HCT116 (cell line): ENCODE data around the gene RAP1GAP2. TPM values are rescaled to one million over a fixed set of nuclear protein-coding genes. Genes with fewer than 3 reads are reported as not detected.

Source experiments
- ATAC-seq: fragments of 200-7000 bp; cut with Tn5 transposase; 2 replicates; pipeline ENCODE4 v1.9.1; 2020; ENCODE audit warnings: mild to moderate bottlenecking, moderate library complexity
- BruUV-seq: library from RNA; stranded (reverse); fragments of 400-500 nt; replicated peaks from 2 replicates; lab custom pipeline; 2021; lab: Mats Ljungman, UMichigan
- CTCF ChIA-PET: fragments of 300-600 bp; sonication (Branson Sonifier 250); formaldehyde crosslinking; loops from one replicate; lab custom pipeline; 2021; ENCODE audit warnings: antibody characterized with exemption; lab: Charles Lee
- POLR2A ChIA-PET: fragments of 300-600, 350-600 bp; sonication (Branson Sonifier 250); formaldehyde crosslinking; loops from one replicate; lab custom pipeline; 2021; ENCODE audit warnings: antibody characterized with exemption; lab: Charles Lee
- RAD21 ChIA-PET, 2 experiments: fragments of 300-600 bp; sonication (Branson Sonifier 250); formaldehyde crosslinking; loops; one replicate each; lab custom pipeline; 2023; ENCODE audit warnings: low total read pairs in 2 of 2; ENCODE audit not compliant: uncharacterized antibody in 2 of 2, unreplicated experiment in 2 of 2, low non-redundant PET in 1 of 2; lab: Charles Lee
- DNase-seq: peaks from one replicate; pipeline ENCODE4 v3.0.0-alpha.2; 2010; ENCODE audit warnings: low read depth, low spot score
- H2AFZ ChIP-seq: fragments of 200-600 bp; shearing (Covaris generic), sonication (generic); 2 replicates; pipeline ENCODE4 v1.6.1; 2017; ENCODE audit warnings: low read depth, mixed run types, mixed read lengths, antibody characterized with exemption, low read length; ENCODE audit not compliant: poor library complexity, severe bottlenecking
- H3K27ac ChIP-seq: 2 replicates; pipeline ENCODE4 v1.5.1; 2012; ENCODE audit warnings: low read depth, low read length
- H3K27me3 ChIP-seq: fragments of 200-600 bp; sonication (generic); 2 replicates; pipeline ENCODE4 v1.6.1; 2016; ENCODE audit warnings: mixed run types, low read length, mixed read lengths; ENCODE audit not compliant: insufficient read depth
- H3K36me3 ChIP-seq, 2 experiments: fragments of 200-500 bp in 1 of 2; fragments of 200-600 bp in 1 of 2; sonication (Bioruptor generic) in 1 of 2; sonication (generic) in 1 of 2; 2 replicates each; pipeline versions ENCODE4 v1.5.1 to v1.6.1; 2014 to 2016; ENCODE audit warnings: low read length in 2 of 2, inconsistent platforms in 1 of 2, mixed read lengths in 1 of 2, mixed run types in 1 of 2; ENCODE audit not compliant: insufficient read depth in 2 of 2, control insufficient read depth in 1 of 2
- H3K4me1 ChIP-seq, 2 experiments: fragments of 200-600 bp in 1 of 2; sonication (generic) in 1 of 2; 2 replicates each; pipeline versions ENCODE4 v1.5.1 to v1.6.1; 2012 to 2017; ENCODE audit warnings: low read length in 2 of 2, inconsistent platforms in 1 of 2, mild to moderate bottlenecking in 1 of 2, mixed read lengths in 1 of 2, mixed run types in 1 of 2, moderate library complexity in 1 of 2; ENCODE audit not compliant: insufficient read depth in 2 of 2, control insufficient read depth in 1 of 2
- H3K4me2 ChIP-seq: fragments of 200-600 bp; sonication (generic); 2 replicates; pipeline ENCODE4 v1.6.1; 2017; ENCODE audit warnings: mixed run types, low read length, mixed read lengths
- H3K4me3 ChIP-seq, 2 experiments: fragments of 200-600 bp in 1 of 2; sonication (generic) in 1 of 2; replicated peaks in 1 of 2; 2 replicates each; pipeline ENCODE4 v1.5.1; 2011 to 2016; ENCODE audit warnings: low read length in 2 of 2, control low read depth in 1 of 2, low read depth in 1 of 2, mild to moderate bottlenecking in 1 of 2, mixed read lengths in 1 of 2, mixed run types in 1 of 2
- H3K79me2 ChIP-seq: fragments of 200-600 bp; sonication (generic); 2 replicates; pipeline ENCODE4 v1.6.1; 2017; ENCODE audit warnings: mild to moderate bottlenecking, mixed run types, low read length, moderate library complexity, mixed read lengths; ENCODE audit not compliant: insufficient read depth
- H3K9ac ChIP-seq: fragments of 200-600 bp; sonication (generic); 2 replicates; pipeline ENCODE4 v1.6.1; 2016; ENCODE audit warnings: low read length, mixed read lengths
- H3K9me2 ChIP-seq: fragments of 200-600 bp; sonication (generic), shearing (Covaris generic); 2 replicates; pipeline ENCODE4 v1.6.1; 2017; ENCODE audit warnings: mixed run types, mild to moderate bottlenecking, moderate library complexity; ENCODE audit not compliant: insufficient read depth
- H3K9me3 ChIP-seq, 2 experiments: fragments of 200-500 bp in 1 of 2; fragments of 200-600 bp in 1 of 2; sonication (Bioruptor generic) in 1 of 2; sonication (generic) in 1 of 2; 2 replicates each; pipeline ENCODE4 v1.6.1; 2014 to 2017; ENCODE audit warnings: low read length in 2 of 2, mixed read lengths in 2 of 2, inconsistent platforms in 1 of 2, low read depth in 1 of 2, mild to moderate bottlenecking in 1 of 2, mixed run types in 1 of 2, moderate library complexity in 1 of 2; ENCODE audit not compliant: control insufficient read depth in 1 of 2, insufficient read depth in 1 of 2
- H4K20me1 ChIP-seq: fragments of 200-600 bp; sonication (generic), shearing (Covaris generic); 2 replicates; pipeline ENCODE4 v1.6.1; 2017; ENCODE audit warnings: mixed run types, mild to moderate bottlenecking, moderate library complexity; ENCODE audit not compliant: insufficient read depth
- ATF3 ChIP-seq: IDR thresholded peaks from 2 replicates; pipeline ENCODE4 v1.6.1; 2012
- CTCF ChIP-seq, 3 experiments: fragments of 200-600 bp in 1 of 3; sonication (generic) in 1 of 3; IDR thresholded peaks in 2 of 3; conservative IDR thresholded peaks in 1 of 3; 2 replicates each; pipeline ENCODE4 v1.5.1; 2012 to 2017; ENCODE audit warnings: low read depth in 2 of 3, low read length in 2 of 3, antibody characterized with exemption in 1 of 3, borderline replicate concordance in 1 of 3, control low read depth in 1 of 3, mild to moderate bottlenecking in 1 of 3, mixed read lengths in 1 of 3, mixed run types in 1 of 3, moderate library complexity in 1 of 3; ENCODE audit not compliant: insufficient read depth in 1 of 3
- EZH2phosphoT487 ChIP-seq: fragments of 200-600 bp; IDR thresholded peaks from 2 replicates; pipeline ENCODE4 v1.6.1; 2018; ENCODE audit warnings: antibody characterized with exemption, borderline replicate concordance
- JUND ChIP-seq: IDR thresholded peaks from 2 replicates; pipeline ENCODE4 v1.6.1; 2012
- POLR2A ChIP-seq: IDR thresholded peaks from 2 replicates; pipeline ENCODE4 v1.7.0; 2011; ENCODE audit warnings: borderline replicate concordance; ENCODE audit not compliant: insufficient read depth, insufficient read length; ENCODE audit errors: extremely low read depth
- POLR2AphosphoS5 ChIP-seq: IDR thresholded peaks from 2 replicates; pipeline ENCODE4 v1.6.1; 2011; ENCODE audit warnings: mild to moderate bottlenecking, low read depth, low read length, moderate library complexity
- RAD21 ChIP-seq: IDR thresholded peaks from 2 replicates; pipeline ENCODE4 v1.6.1; 2012; ENCODE audit warnings: low read depth, mild to moderate bottlenecking
- SIN3A ChIP-seq: IDR thresholded peaks from 2 replicates; pipeline ENCODE4 v1.6.1; 2012; ENCODE audit warnings: low read depth
- SRF ChIP-seq: IDR thresholded peaks from 2 replicates; pipeline ENCODE4 v1.6.1; 2012; ENCODE audit warnings: low read depth
- YY1 ChIP-seq: IDR thresholded peaks from 2 replicates; pipeline ENCODE4 v1.6.1; 2011; ENCODE audit warnings: low read length, low read depth, moderate library complexity, mild to moderate bottlenecking; ENCODE audit not compliant: insufficient replicate concordance; ENCODE audit errors: extremely low read depth
- ZBTB33 ChIP-seq: IDR thresholded peaks from 2 replicates; pipeline ENCODE4 v1.6.1; 2011; ENCODE audit warnings: mild to moderate bottlenecking, low read length, moderate library complexity; ENCODE audit not compliant: insufficient replicate concordance; ENCODE audit errors: extremely low read depth
- ZFX ChIP-seq: fragments of 450-650 bp; IDR thresholded peaks from 2 replicates; pipeline ENCODE4 v1.6.1; 2017
- intact Hi-C: fragments of 100-400 bp; cut with micrococcal nuclease; formaldehyde crosslinking; loops from 2 replicates; pipeline ENCODE4 v1.10.0; 2022
- total RNA-seq: library from RNA; stranded (reverse); gene quantifications from one replicate; pipeline ENCODE4 v1.2.1, GENCODE V29; 2021; ENCODE audit not compliant: unreplicated experiment

RAP1GAP2 gene
- total RNA-seq, 1 experiment from 2014 or later = 54.6 TPM

GRCh38 chr17:2989855-2990254 is 193.6 kb downstream of the RAP1GAP2 start:
- intact Hi-C loops = no loop called here
- TF ChIP-seq SIN3A = no peak
- no peak for TF ChIP-seq ATF3
- TF ChIP-seq CTCF (IDR thresholded peaks at IDR 0.05 in 2 of 3, conservative IDR thresholded peaks at IDR 0.05 in 1 of 3; ENCODE audit: borderline replicate concordance in 1 of 3, insufficient read depth in 1 of 3, low read depth in 2 of 3, low read length in 2 of 3) = no peak
- TF ChIP-seq POLR2AphosphoS5 = no peak
- TF ChIP-seq POLR2A = no peak
- TF ChIP-seq ZBTB33 = no peak
- no peak for TF ChIP-seq YY1
- no peak for TF ChIP-seq EZH2phosphoT487
- TF ChIP-seq SRF = no peak
- no peak for TF ChIP-seq RAD21
- no peak for TF ChIP-seq ZFX
- no peak for TF ChIP-seq JUND
- TF ChIP-seq, all 23 proteins: peak for 0
- POLR2A ChIA-PET = no interaction called here
- Histone ChIP-seq H3K9ac (no peak overlapping the region), H4K20me1 (peaks cover 5% of the 10 kb centered on the region; the same call in 1 of the 2 replicates), H3K79me2 (peaks cover 6% of the 10 kb centered on the region; the same call in 1 of the 2 replicates), H3K27me3 (no peaks in the 10 kb centered on the region), H3K27ac (no peak overlapping the region), H3K36me3 (peaks cover 21 to 27% of the 10 kb centered on the region in 2 experiments), H2AFZ (no peak overlapping the region), H3K4me1 (no peaks in the 10 kb centered on the region), H3K9me2 (no peaks in the 10 kb centered on the region), H3K9me3 (no peaks in the 10 kb centered on the region), H3K4me2 (no peak overlapping the region), H3K4me3 (no peak overlapping the region)
- RAD21 ChIA-PET = no interaction called here
- ATAC-seq (no peak), DNase-seq (no peak)
- CTCF ChIA-PET = no interaction called here
- no TSS peak for BruUV-seq
